Activated CD4-positive, alpha-beta T cell treated with anti-CD3 and anti-CD28 coated beads, Interleukin-2, Interleukin-4, amounts not matched to agents 100 ng/mL and 50 ng/mL, durations not matched to agents 16 hours and 8 hours (primary cell): ENCODE data around the gene ZNF141.
"Not testable (repeated sequence)": the region's sequence is repeated elsewhere in the genome, so short reads cannot be mapped to it uniquely, and the experiment has no call there.

Source experiments
- DNase-seq: peaks from one replicate; pipeline ENCODE4 v3.0.0-alpha.2; 2020; ENCODE audit warnings: low spot score

ZNF141 gene

DNA sequence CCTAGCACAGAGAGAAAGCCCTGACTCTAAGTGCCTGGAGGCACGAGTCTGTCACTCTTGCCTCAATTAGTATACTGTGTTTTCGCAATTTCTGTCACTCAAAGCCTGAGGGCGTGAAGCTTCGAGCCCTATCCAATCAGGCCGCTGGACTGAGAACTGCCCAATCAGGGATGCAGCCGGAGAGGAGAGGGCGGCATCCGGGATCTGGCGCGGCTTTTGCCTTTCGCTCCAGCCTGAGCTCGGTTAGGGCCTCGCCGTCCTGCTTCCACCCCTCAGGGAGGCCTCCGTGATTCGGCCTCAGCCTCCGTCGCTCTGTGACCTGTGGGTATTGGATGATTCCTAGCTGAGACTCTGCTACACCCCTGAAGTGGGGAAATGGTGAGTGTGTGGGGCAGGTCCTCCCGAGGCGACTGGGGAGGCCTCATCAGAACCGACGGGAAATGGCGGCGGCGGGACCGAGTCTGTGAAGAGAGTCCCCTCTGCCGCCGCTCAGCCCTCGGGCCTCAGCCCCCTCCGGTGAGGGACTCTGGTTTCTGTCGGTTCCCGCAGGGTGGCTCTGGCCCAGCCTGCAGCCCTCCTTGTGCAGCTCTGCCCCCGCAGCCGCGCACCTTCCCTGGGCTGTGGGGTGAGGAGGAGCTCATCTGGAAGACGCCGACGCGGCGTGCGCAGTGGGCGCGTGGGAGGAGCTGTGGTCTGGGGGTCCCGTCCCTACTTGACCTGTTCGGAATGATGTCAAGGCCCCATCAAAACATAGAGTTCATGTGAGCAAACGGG, 48.5 kb downstream of the ZNF141 start:
- DNase-seq = no peak

GRCh38 chr4:386708-387105, 49.1 kb downstream of the ZNF141 start:
- no peak for DNase-seq

GRCh38 chr4:404006-404405, 66.4 kb downstream of the ZNF141 start:
- no peak for DNase-seq

- DNase-seq = not testable (repeated sequence)
These were observed 70.7 kb downstream of the ZNF141 start for GRCh38 chr4:408321-408720.

GRCh38 chr4:422587-422986, 85.0 kb downstream of the ZNF141 start:
- no peak for DNase-seq
